ENCODE results near the gene B4GALNT3. TPM values are rescaled to one million over a fixed set of nuclear protein-coding genes. Genes with fewer than 3 reads are reported as not detected.

B4GALNT3 gene
- total RNA-seq, 1 donor from 2014 or later = 7.0 TPM

- TF ChIP-seq CTCF (IDR thresholded peaks at IDR 0.05; ENCODE audit: unreplicated experiment) = no peak
- H3K9me3 Mint-ChIP-seq = peaks cover 26% of the 10 kb centered on the region
- H3K27ac Mint-ChIP-seq = no peak overlapping the region
- no peak for DNase-seq (ENCODE audit: low spot score in 2 of 2, unreplicated experiment in 2 of 2)
- no peak overlapping the region for H3K4me3 Mint-ChIP-seq
- H3K4me1 Mint-ChIP-seq = no peaks in the 10 kb centered on the region
- peaks cover 16% of the 10 kb centered on the region for H3K27me3 Mint-ChIP-seq (ENCODE audit: low read depth)
- peaks cover 3% of the 10 kb centered on the region for H3K36me3 Mint-ChIP-seq
These were observed 70.6 kb downstream of the B4GALNT3 start for GRCh38 chr12:530308-530707.

- no peak overlapping the region for H3K27ac Mint-ChIP-seq
- peaks cover 3% of the 10 kb centered on the region for H3K36me3 Mint-ChIP-seq
- no peak for TF ChIP-seq CTCF (IDR thresholded peaks at IDR 0.05; ENCODE audit: unreplicated experiment)
- H3K4me1 Mint-ChIP-seq = no peaks in the 10 kb centered on the region
- peaks cover 17% of the 10 kb centered on the region for H3K27me3 Mint-ChIP-seq (ENCODE audit: low read depth)
- peaks cover 26% of the 10 kb centered on the region for H3K9me3 Mint-ChIP-seq
- no peak overlapping the region for H3K4me3 Mint-ChIP-seq
- DNase-seq (ENCODE audit: low spot score in 2 of 2, unreplicated experiment in 2 of 2) = no peak
These were observed 71.1 kb downstream of the B4GALNT3 start for GRCh38 chr12:530821-531220.

- Mint-ChIP-seq H3K27ac (no peak overlapping the region), H3K27me3 (ENCODE audit: low read depth) (peaks cover 4% of the 10 kb centered on the region), H3K4me3 (no peak overlapping the region), H3K4me1 (no peaks in the 10 kb centered on the region), H3K9me3 (peaks cover 26% of the 10 kb centered on the region), H3K36me3 (peaks cover 3% of the 10 kb centered on the region)
- DNase-seq (ENCODE audit: low spot score in 2 of 2, unreplicated experiment in 2 of 2) = no peak
- no peak for TF ChIP-seq CTCF (IDR thresholded peaks at IDR 0.05; ENCODE audit: unreplicated experiment)
These were observed 72.3 kb downstream of the B4GALNT3 start for GRCh38 chr12:531951-532585.

- DNase-seq (ENCODE audit: low spot score in 2 of 2, unreplicated experiment in 2 of 2) = no peak
- H3K27ac Mint-ChIP-seq = no peak overlapping the region
- peaks cover 3% of the 10 kb centered on the region for H3K36me3 Mint-ChIP-seq
- peaks cover 4% of the 10 kb centered on the region for H3K27me3 Mint-ChIP-seq (ENCODE audit: low read depth)
- H3K4me3 Mint-ChIP-seq = no peak overlapping the region
- peaks cover 26% of the 10 kb centered on the region for H3K9me3 Mint-ChIP-seq
- TF ChIP-seq CTCF (IDR thresholded peaks at IDR 0.05; ENCODE audit: unreplicated experiment) = no peak
- no peaks in the 10 kb centered on the region for H3K4me1 Mint-ChIP-seq
These were observed 73.3 kb downstream of the B4GALNT3 start for GRCh38 chr12:532908-533565.

- Mint-ChIP-seq H3K36me3 (peaks cover 3% of the 10 kb centered on the region), H3K27ac (no peak overlapping the region), H3K4me1 (no peaks in the 10 kb centered on the region), H3K4me3 (no peak overlapping the region), H3K27me3 (ENCODE audit: low read depth) (peaks cover 4% of the 10 kb centered on the region), H3K9me3 (peaks cover 26% of the 10 kb centered on the region)
- no peak for DNase-seq (ENCODE audit: low spot score in 2 of 2, unreplicated experiment in 2 of 2)
- TF ChIP-seq CTCF (IDR thresholded peaks at IDR 0.05; ENCODE audit: unreplicated experiment) = no peak
These were observed 74.0 kb downstream of the B4GALNT3 start for GRCh38 chr12:533718-534117.
